Cardiac muscle cell (in vitro differentiated cells and primary cell): ENCODE measurements around the gene PRRC2B. TPM values are rescaled to one million over a fixed set of nuclear protein-coding genes. Genes with fewer than 3 reads are reported as not detected.
"Not testable (repeated sequence)": the region's sequence is repeated elsewhere in the genome, so short reads cannot be mapped to it uniquely, and the experiment has no call there.

Source experiments
- DNase-seq, 2 donors: peaks; one replicate each; pipeline versions ENCODE4 v3.0.0 to v3.0.0-alpha.2; 2010 to 2017; ENCODE audit warnings: low read depth in 1 of 2, low spot score in 1 of 2
- H3K27ac ChIP-seq: fragments of 200-600 bp; sonication (generic); 2 replicates; pipeline ENCODE4 v1.5.1; 2016
- H3K27me3 ChIP-seq: fragments of 200-600 bp; sonication (generic); 2 replicates; pipeline ENCODE4 v1.6.0; 2016; ENCODE audit warnings: control low read depth
- H3K36me3 ChIP-seq: fragments of 200-600 bp; sonication (generic); 2 replicates; pipeline ENCODE4 v1.5.1; 2016; ENCODE audit warnings: control low read depth
- H3K4me1 ChIP-seq: fragments of 200-600 bp; sonication (generic); 2 replicates; pipeline ENCODE4 v1.8.1; 2017; ENCODE audit warnings: low read depth, mild to moderate bottlenecking, mixed run types
- H3K4me3 ChIP-seq: fragments of 200-600 bp; sonication (generic); 2 replicates; pipeline ENCODE4 v1.5.1; 2016; ENCODE audit warnings: mild to moderate bottlenecking
- H3K9me3 ChIP-seq: fragments of 200-600 bp; sonication (generic); 2 replicates; pipeline ENCODE4 v1.5.1; 2017; ENCODE audit warnings: low read depth, mild to moderate bottlenecking, control low read depth
- CTCF ChIP-seq: IDR thresholded peaks from 2 replicates; pipeline ENCODE4 v1.5.1; 2012; ENCODE audit warnings: low read depth, mild to moderate bottlenecking, low read length
- polyA plus RNA-seq: library from polyadenylated mRNA; unstranded; fragments of >200 nt; fragmentation: Nextera tagmentation; extraction: Ambion mirVana; gene quantifications from 2 replicates; pipeline ENCODE4 v1.2.1, GENCODE V29; 2016
- total RNA-seq: library from RNA; depleted of rRNA; stranded (reverse); fragments of >200 nt; gene quantifications from 2 replicates; pipeline ENCODE4 v1.2.3, GENCODE V29; 2016

The PRRC2B gene
- total and polyA plus RNA-seq, 2 experiments from 2014 or later: 71.1 to 259 TPM

GRCh38 chr9:131468031-131468430, 74.1 kb downstream of the PRRC2B start:
- no peak overlapping the region for H3K4me3 ChIP-seq
- H3K27me3 ChIP-seq: no peaks in the 10 kb centered on the region
- no peaks in the 10 kb centered on the region for H3K4me1 ChIP-seq
- no peak for TF ChIP-seq CTCF
- no peaks in the 10 kb centered on the region for H3K9me3 ChIP-seq
- no peak for DNase-seq
- H3K27ac ChIP-seq: no peak overlapping the region
- peaks cover 79% of the 10 kb centered on the region for H3K36me3 ChIP-seq

- Histone ChIP-seq H3K4me1 (no peaks in the 10 kb centered on the region), H3K27ac (no peak overlapping the region), H3K27me3 (no peaks in the 10 kb centered on the region), H3K4me3 (no peak overlapping the region), H3K36me3 (peaks cover 84% of the 10 kb centered on the region), H3K9me3 (no peaks in the 10 kb centered on the region)
- TF ChIP-seq CTCF: no peak
- no peak for DNase-seq
Measured at GRCh38 chr9:131469356-131469755, 75.5 kb downstream of the PRRC2B start.

- H3K27ac ChIP-seq: no peak overlapping the region
- no peak for DNase-seq
- TF ChIP-seq CTCF: no peak
Measured at GRCh38 chr9:131469951-131470350, 76.1 kb downstream of the PRRC2B start.

GRCh38 chr9:131470581-131470991, 76.7 kb downstream of the PRRC2B start:
- no peaks in the 10 kb centered on the region for H3K9me3 ChIP-seq
- H3K4me3 ChIP-seq: no peak overlapping the region
- DNase-seq: no peak
- peaks cover 84% of the 10 kb centered on the region for H3K36me3 ChIP-seq
- H3K27me3 ChIP-seq: no peaks in the 10 kb centered on the region
- no peaks in the 10 kb centered on the region for H3K4me1 ChIP-seq
- no peak overlapping the region for H3K27ac ChIP-seq
- no peak for TF ChIP-seq CTCF

More at GRCh38 chr9:131469951-131470350, 76.1 kb downstream of the PRRC2B start:
- Histone ChIP-seq H3K4me1 (no peaks in the 10 kb centered on the region), H3K36me3 (peaks cover 84% of the 10 kb centered on the region), H3K4me3 (no peak overlapping the region), H3K9me3 (no peaks in the 10 kb centered on the region), H3K27me3 (no peaks in the 10 kb centered on the region)

- not testable (repeated sequence) for H3K27ac ChIP-seq, H3K4me1 ChIP-seq, H3K27me3 ChIP-seq, DNase-seq, H3K9me3 ChIP-seq, H3K4me3 ChIP-seq
- peaks cover 89% of the 10 kb centered on the region for H3K36me3 ChIP-seq
Measured at GRCh38 chr9:131472085-131472484, 78.2 kb downstream of the PRRC2B start.

- no peak for DNase-seq
- H3K9me3 ChIP-seq: no peaks in the 10 kb centered on the region
- no peak for TF ChIP-seq CTCF
- no peak overlapping the region for H3K4me3 ChIP-seq
- no peaks in the 10 kb centered on the region for H3K4me1 ChIP-seq
- H3K27me3 ChIP-seq: no peaks in the 10 kb centered on the region
- H3K36me3 ChIP-seq: peaks cover 89% of the 10 kb centered on the region
- peak overlapping the region; percentile 34 for H3K27ac ChIP-seq
Measured at GRCh38 chr9:131473198-131473885, 79.5 kb downstream of the PRRC2B start.
